ENCODE measurements around the gene MAD1L1. TPM values are rescaled to one million over a fixed set of nuclear protein-coding genes. Genes with fewer than 3 reads are reported as not detected.

MAD1L1 gene
- total and polyA plus RNA-seq, 2 of the 8 experiments (the other 6 are each of a cell fraction or from before 2014, with no cell fraction given): 40.4 to 44.6 TPM

DNA sequence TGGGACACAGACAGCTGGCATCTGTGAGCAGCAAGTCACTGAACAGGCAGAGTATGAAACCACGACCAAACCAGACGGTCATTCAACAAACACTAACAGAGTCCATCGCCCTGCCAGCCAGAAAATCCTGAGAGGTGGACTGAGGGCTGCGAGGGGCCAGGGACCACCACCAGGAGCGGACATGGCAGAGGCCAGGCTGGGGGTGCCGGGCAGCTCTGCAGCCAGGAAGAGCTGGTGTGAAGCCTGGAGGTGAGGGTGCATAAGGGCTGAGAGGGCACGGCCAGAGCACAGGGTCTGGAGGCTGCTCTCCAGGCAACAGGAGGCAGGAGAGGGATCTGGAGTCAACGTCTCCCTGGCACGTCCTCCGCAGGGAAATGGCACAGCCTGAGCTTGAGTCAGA lies 15.5 kb downstream of the MAD1L1 start (continued):
- TF ChIP-seq, protein P1, sequence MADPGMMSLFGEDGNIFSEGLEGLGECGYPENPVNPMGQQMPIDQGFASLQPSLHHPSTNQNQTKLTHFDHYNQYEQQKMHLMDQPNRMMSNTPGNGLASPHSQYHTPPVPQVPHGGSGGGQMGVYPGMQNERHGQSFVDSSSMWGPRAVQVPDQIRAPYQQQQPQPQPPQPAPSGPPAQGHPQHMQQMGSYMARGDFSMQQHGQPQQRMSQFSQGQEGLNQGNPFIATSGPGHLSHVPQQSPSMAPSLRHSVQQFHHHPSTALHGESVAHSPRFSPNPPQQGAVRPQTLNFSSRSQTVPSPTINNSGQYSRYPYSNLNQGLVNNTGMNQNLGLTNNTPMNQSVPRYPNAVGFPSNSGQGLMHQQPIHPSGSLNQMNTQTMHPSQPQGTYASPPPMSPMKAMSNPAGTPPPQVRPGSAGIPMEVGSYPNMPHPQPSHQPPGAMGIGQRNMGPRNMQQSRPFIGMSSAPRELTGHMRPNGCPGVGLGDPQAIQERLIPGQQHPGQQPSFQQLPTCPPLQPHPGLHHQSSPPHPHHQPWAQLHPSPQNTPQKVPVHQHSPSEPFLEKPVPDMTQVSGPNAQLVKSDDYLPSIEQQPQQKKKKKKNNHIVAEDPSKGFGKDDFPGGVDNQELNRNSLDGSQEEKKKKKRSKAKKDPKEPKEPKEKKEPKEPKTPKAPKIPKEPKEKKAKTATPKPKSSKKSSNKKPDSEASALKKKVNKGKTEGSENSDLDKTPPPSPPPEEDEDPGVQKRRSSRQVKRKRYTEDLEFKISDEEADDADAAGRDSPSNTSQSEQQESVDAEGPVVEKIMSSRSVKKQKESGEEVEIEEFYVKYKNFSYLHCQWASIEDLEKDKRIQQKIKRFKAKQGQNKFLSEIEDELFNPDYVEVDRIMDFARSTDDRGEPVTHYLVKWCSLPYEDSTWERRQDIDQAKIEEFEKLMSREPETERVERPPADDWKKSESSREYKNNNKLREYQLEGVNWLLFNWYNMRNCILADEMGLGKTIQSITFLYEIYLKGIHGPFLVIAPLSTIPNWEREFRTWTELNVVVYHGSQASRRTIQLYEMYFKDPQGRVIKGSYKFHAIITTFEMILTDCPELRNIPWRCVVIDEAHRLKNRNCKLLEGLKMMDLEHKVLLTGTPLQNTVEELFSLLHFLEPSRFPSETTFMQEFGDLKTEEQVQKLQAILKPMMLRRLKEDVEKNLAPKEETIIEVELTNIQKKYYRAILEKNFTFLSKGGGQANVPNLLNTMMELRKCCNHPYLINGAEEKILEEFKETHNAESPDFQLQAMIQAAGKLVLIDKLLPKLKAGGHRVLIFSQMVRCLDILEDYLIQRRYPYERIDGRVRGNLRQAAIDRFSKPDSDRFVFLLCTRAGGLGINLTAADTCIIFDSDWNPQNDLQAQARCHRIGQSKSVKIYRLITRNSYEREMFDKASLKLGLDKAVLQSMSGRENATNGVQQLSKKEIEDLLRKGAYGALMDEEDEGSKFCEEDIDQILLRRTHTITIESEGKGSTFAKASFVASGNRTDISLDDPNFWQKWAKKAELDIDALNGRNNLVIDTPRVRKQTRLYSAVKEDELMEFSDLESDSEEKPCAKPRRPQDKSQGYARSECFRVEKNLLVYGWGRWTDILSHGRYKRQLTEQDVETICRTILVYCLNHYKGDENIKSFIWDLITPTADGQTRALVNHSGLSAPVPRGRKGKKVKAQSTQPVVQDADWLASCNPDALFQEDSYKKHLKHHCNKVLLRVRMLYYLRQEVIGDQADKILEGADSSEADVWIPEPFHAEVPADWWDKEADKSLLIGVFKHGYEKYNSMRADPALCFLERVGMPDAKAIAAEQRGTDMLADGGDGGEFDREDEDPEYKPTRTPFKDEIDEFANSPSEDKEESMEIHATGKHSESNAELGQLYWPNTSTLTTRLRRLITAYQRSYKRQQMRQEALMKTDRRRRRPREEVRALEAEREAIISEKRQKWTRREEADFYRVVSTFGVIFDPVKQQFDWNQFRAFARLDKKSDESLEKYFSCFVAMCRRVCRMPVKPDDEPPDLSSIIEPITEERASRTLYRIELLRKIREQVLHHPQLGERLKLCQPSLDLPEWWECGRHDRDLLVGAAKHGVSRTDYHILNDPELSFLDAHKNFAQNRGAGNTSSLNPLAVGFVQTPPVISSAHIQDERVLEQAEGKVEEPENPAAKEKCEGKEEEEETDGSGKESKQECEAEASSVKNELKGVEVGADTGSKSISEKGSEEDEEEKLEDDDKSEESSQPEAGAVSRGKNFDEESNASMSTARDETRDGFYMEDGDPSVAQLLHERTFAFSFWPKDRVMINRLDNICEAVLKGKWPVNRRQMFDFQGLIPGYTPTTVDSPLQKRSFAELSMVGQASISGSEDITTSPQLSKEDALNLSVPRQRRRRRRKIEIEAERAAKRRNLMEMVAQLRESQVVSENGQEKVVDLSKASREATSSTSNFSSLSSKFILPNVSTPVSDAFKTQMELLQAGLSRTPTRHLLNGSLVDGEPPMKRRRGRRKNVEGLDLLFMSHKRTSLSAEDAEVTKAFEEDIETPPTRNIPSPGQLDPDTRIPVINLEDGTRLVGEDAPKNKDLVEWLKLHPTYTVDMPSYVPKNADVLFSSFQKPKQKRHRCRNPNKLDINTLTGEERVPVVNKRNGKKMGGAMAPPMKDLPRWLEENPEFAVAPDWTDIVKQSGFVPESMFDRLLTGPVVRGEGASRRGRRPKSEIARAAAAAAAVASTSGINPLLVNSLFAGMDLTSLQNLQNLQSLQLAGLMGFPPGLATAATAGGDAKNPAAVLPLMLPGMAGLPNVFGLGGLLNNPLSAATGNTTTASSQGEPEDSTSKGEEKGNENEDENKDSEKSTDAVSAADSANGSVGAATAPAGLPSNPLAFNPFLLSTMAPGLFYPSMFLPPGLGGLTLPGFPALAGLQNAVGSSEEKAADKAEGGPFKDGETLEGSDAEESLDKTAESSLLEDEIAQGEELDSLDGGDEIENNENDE (IDR thresholded peaks at IDR 0.05; ENCODE audit: insufficient replicate concordance, low read length): no peak
- TF ChIP-seq, protein P2, sequence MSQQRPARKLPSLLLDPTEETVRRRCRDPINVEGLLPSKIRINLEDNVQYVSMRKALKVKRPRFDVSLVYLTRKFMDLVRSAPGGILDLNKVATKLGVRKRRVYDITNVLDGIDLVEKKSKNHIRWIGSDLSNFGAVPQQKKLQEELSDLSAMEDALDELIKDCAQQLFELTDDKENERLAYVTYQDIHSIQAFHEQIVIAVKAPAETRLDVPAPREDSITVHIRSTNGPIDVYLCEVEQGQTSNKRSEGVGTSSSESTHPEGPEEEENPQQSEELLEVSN (IDR thresholded peaks at IDR 0.05): no peak
- TF ChIP-seq NRF1 (IDR thresholded peaks at IDR 0.05; ENCODE audit: low read depth, low read length) (no peak), YY1 (IDR thresholded peaks at IDR 0.05; ENCODE audit: low read depth, low read length) (no peak), JUND (IDR thresholded peaks at IDR 0.05; ENCODE audit: low read length) (no peak), POLR2AphosphoS5 (IDR thresholded peaks at IDR 0.05; ENCODE audit: low read depth, low read length) (no peak), GABPA (IDR thresholded peaks at IDR 0.05; ENCODE audit: borderline replicate concordance, insufficient read depth, low read length) (no peak), CTBP2 (IDR thresholded peaks at IDR 0.05; ENCODE audit: borderline replicate concordance, insufficient read depth, insufficient read length, low read length) (no peak), SRF (IDR thresholded peaks at IDR 0.05; ENCODE audit: low read depth, low read length) (no peak), KDM1A (IDR thresholded peaks at IDR 0.05; ENCODE audit: borderline replicate concordance, low read length) (no peak)
